Prostate gland (tissue), 2 donors: Measurements from ENCODE around the gene SLC9B1. TPM values are rescaled to one million over a fixed set of nuclear protein-coding genes. Genes with fewer than 3 reads are reported as not detected.

ENCODE experiments used
- DNase-seq: peaks from one replicate; pipeline ENCODE4 v3.0.0-alpha.2; 2019; ENCODE audit warnings: low spot score
- H3K27ac ChIP-seq, 2 donors: fragments of 200-600 bp; sonication (generic); 2 replicates each; pipeline ENCODE4 v1.5.1; 2017 to 2019
- H3K27me3 ChIP-seq: fragments of 200-600 bp; sonication (generic); replicated peaks from 2 replicates; pipeline ENCODE4 v1.5.1; 2019; ENCODE audit not compliant: insufficient read depth
- H3K36me3 ChIP-seq, 2 donors: fragments of 200-600 bp; sonication (generic); 1 replicate in 1 of 2; 2 replicates in 1 of 2; pipeline versions ENCODE4 v1.5.1 to v1.8.1; 2017 to 2019
- H3K4me1 ChIP-seq: fragments of 200-600 bp; sonication (generic); replicated peaks from 2 replicates; pipeline ENCODE4 v1.5.1; 2019
- H3K4me3 ChIP-seq, 2 donors: fragments of 200-600 bp; sonication (generic); 2 replicates each; pipeline ENCODE4 v1.5.1; 2017 to 2019
- H3K9me3 ChIP-seq: fragments of 200-600 bp; sonication (generic); 2 replicates; pipeline ENCODE4 v1.5.1; 2017
- POLR2A ChIP-seq: fragments of 450-650 bp; IDR thresholded peaks from one replicate; pipeline ENCODE4 v1.6.1; 2016; ENCODE audit warnings: antibody characterized with exemption, mild to moderate bottlenecking
- POLR2AphosphoS5 ChIP-seq: sonication (generic); formaldehyde crosslinking; IDR thresholded peaks from one replicate; pipeline ENCODE4 v1.6.1; 2017; ENCODE audit warnings: antibody characterized with exemption
- WGBS: methylation state at CpG from one replicate; pipeline ENCODE4 v1.1.5; 2018; 5-methylcytosine and 5-hydroxymethylcytosine counted together
- intact Hi-C: fragments of 100-400 bp; cut with DNase I; formaldehyde crosslinking; loops from one replicate; pipeline ENCODE4 v1.14.2; 2022
- total RNA-seq, 2 donors: library from RNA; depleted of rRNA; stranded (reverse); fragments of >200 nt; gene quantifications; one replicate each; pipeline ENCODE4 v1.1.0, GENCODE V29; 2016
- TF ChIP-seq, protein P1 (sequence below), 4 experiments: fragments of 200-600 bp in 2 of 4; fragments of 450-650 bp in 2 of 4; sonication (generic) in 2 of 4; IDR thresholded peaks; 1 replicate in 3 of 4; 2 replicates in 1 of 4; pipeline ENCODE4 v1.5.1; 2016 to 2019; ENCODE audit warnings: antibody characterized with exemption in 4 of 4, mild to moderate bottlenecking in 2 of 4, moderate library complexity in 2 of 4

SLC9B1 gene
- total RNA-seq, 2 donors from 2014 or later: 9.3 TPM; not detected in 1

- TF ChIP-seq POLR2AphosphoS5 (no peak), POLR2A (no peak)
- TF ChIP-seq, protein P1, sequence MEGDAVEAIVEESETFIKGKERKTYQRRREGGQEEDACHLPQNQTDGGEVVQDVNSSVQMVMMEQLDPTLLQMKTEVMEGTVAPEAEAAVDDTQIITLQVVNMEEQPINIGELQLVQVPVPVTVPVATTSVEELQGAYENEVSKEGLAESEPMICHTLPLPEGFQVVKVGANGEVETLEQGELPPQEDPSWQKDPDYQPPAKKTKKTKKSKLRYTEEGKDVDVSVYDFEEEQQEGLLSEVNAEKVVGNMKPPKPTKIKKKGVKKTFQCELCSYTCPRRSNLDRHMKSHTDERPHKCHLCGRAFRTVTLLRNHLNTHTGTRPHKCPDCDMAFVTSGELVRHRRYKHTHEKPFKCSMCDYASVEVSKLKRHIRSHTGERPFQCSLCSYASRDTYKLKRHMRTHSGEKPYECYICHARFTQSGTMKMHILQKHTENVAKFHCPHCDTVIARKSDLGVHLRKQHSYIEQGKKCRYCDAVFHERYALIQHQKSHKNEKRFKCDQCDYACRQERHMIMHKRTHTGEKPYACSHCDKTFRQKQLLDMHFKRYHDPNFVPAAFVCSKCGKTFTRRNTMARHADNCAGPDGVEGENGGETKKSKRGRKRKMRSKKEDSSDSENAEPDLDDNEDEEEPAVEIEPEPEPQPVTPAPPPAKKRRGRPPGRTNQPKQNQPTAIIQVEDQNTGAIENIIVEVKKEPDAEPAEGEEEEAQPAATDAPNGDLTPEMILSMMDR (IDR thresholded peaks at IDR 0.05): no peak
- no peaks in the 10 kb centered on the region for H3K36me3 ChIP-seq
These were observed 7.0 kb downstream of the SLC9B1 start for GRCh38 chr4:103012551-103012950.

GRCh38 chr4:103012060-103012459 is 7.4 kb downstream of the SLC9B1 start:
- Histone ChIP-seq H3K4me3 (no peak overlapping the region), H3K27ac (peak overlapping the region in 1 of 2 donors; percentile 8), H3K27me3 (no peaks in the 10 kb centered on the region), H3K36me3 (no peaks in the 10 kb centered on the region), H3K4me1 (no peaks in the 10 kb centered on the region), H3K9me3 (no peaks in the 10 kb centered on the region)
- WGBS: 71% methylated on average over 1 of the region's 1 CpG
- TF ChIP-seq POLR2AphosphoS5: no peak
- no peak for TF ChIP-seq POLR2A
- TF ChIP-seq, protein P1 (IDR thresholded peaks at IDR 0.05): no peak
- DNase-seq: peak; percentile 41
- intact Hi-C loops: loop anchor here (5.0 to 10.0 kb wide), 3 partner anchors 507 to 667 kb away; partner anchors contain the start of genes NFKB1 and SLC39A8

More at GRCh38 chr4:103012551-103012950, 7.0 kb downstream of the SLC9B1 start:
- H3K4me3 ChIP-seq: no peak overlapping the region
- no peaks in the 10 kb centered on the region for H3K4me1 ChIP-seq
- H3K27me3 ChIP-seq: no peaks in the 10 kb centered on the region
- H3K27ac ChIP-seq: peak overlapping the region in 1 of 2 donors; percentile 8
- no peaks in the 10 kb centered on the region for H3K9me3 ChIP-seq
- intact Hi-C loops: loop anchor here (5.0 to 10.0 kb wide), 3 partner anchors 508 to 668 kb away; partner anchors contain the start of genes NFKB1 and SLC39A8
- no peak for DNase-seq

- Histone ChIP-seq H3K4me3 (no peak overlapping the region), H3K4me1 (no peaks in the 10 kb centered on the region), H3K27me3 (no peaks in the 10 kb centered on the region), H3K9me3 (no peaks in the 10 kb centered on the region), H3K36me3 (no peaks in the 10 kb centered on the region), H3K27ac (no peak overlapping the region)
- TF ChIP-seq POLR2A (no peak), POLR2AphosphoS5 (no peak)
- TF ChIP-seq, protein P1 (IDR thresholded peaks at IDR 0.05): no peak
- DNase-seq: no peak
- intact Hi-C loops: loop anchor here (5.0 to 10.0 kb wide), 3 partner anchors 507 to 667 kb away; partner anchors contain the start of genes NFKB1 and SLC39A8
- 83% methylated on average over 4 of the region's 4 CpGs for WGBS
These were observed 8.0 kb downstream of the SLC9B1 start for GRCh38 chr4:103011378-103012025.

DNA sequence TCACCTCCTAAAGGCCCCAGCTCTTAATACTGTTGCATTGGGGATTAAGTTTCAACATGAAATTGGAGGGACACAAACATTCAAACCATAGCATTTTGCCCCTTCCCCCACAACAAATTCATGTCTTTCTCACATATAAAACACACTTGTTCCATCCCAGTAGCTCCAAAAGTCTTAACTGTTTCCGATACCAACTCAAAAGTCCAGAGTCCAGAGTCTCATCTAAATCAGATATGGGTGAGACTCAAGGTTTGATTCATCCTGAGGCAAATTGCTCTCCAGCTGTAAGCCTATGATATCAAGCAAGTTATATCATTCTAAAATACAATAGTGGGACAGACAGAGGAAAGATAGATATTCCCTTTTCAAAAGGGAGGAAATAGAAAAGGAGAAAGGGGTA is 8.7 kb downstream of the SLC9B1 start:
- Histone ChIP-seq H3K4me3 (no peak overlapping the region), H3K4me1 (no peaks in the 10 kb centered on the region), H3K27ac (no peak overlapping the region), H3K27me3 (no peaks in the 10 kb centered on the region), H3K9me3 (no peaks in the 10 kb centered on the region), H3K36me3 (no peaks in the 10 kb centered on the region)
- 96% methylated on average over 1 of the region's 1 CpG for WGBS
- TF ChIP-seq POLR2AphosphoS5 (no peak), POLR2A (no peak)
- TF ChIP-seq, protein P1 (IDR thresholded peaks at IDR 0.05): no peak
- DNase-seq: no peak
- intact Hi-C loops: loop anchor here (5.0 to 10.0 kb wide), 3 partner anchors 506 to 666 kb away; partner anchors contain the start of genes NFKB1 and SLC39A8
